K562 (cell line): Measurements from ENCODE around the gene DGCR8. TPM values are rescaled to one million over a fixed set of nuclear protein-coding genes. Genes with fewer than 3 reads are reported as not detected.

Experiments used
- CHD1 ChIP-seq: fragments of 200-600 bp; sonication (generic); IDR thresholded peaks from one replicate; pipeline ENCODE4 v1.6.1; 2012; ENCODE audit warnings: mild to moderate bottlenecking, moderate library complexity, low read length, inconsistent platforms
- CXXC5 ChIP-seq: fragments of 250-450 bp; sonication (Bioruptor Pico); IDR thresholded peaks from 2 replicates; pipeline ENCODE4 v1.8.0; 2022; ENCODE audit warnings: inconsistent platforms, mild to moderate bottlenecking, moderate library complexity
- GABPB2 ChIP-seq: fragments of 250-450 bp; sonication (Bioruptor Pico); conservative IDR thresholded peaks from 2 replicates; pipeline ENCODE4 v1.5.1; 2021; ENCODE audit warnings: mild to moderate bottlenecking
- HOXB6 ChIP-seq: fragments of 250-450 bp; sonication (Bioruptor Pico); IDR thresholded peaks from 2 replicates; pipeline ENCODE4 v1.5.1; 2022; ENCODE audit warnings: mild to moderate bottlenecking, borderline replicate concordance
- MAZ ChIP-seq, 2 experiments: fragments of 450-650 bp in 1 of 2; sonication (generic) in 1 of 2; formaldehyde crosslinking; IDR thresholded peaks in 1 of 2; conservative IDR thresholded peaks in 1 of 2; 2 replicates each; pipeline versions ENCODE4 v1.4.0 to v1.5.0; 2020; ENCODE audit warnings: mild to moderate bottlenecking in 1 of 2, missing genetic modification reagents in 1 of 2
- MIER1 ChIP-seq: fragments of 450-650 bp; IDR thresholded peaks from 2 replicates; pipeline ENCODE4 v1.6.1; 2016; ENCODE audit warnings: antibody characterized with exemption, mild to moderate bottlenecking, low read depth
- MYC ChIP-seq, 2 experiments: fragments of 250-450 bp in 1 of 2; sonication (Bioruptor Pico) in 1 of 2; IDR thresholded peaks; 2 replicates each; pipeline versions ENCODE4 v1.5.1 to v1.6.1; 2012 to 2021; ENCODE audit warnings: low read depth in 2 of 2, borderline replicate concordance in 1 of 2, improper control_type of control experiment in 1 of 2, low read length in 1 of 2, mild to moderate bottlenecking in 1 of 2, moderate library complexity in 1 of 2
- PHB ChIP-seq: fragments of 250-450 bp; sonication (Bioruptor Pico); IDR thresholded peaks from 2 replicates; pipeline ENCODE4 v1.5.0; 2021
- PHB2 ChIP-seq: fragments of 450-650 bp; IDR thresholded peaks from 2 replicates; pipeline ENCODE4 v1.6.1; 2017; ENCODE audit warnings: low read depth
- PHTF2 ChIP-seq: fragments of 250-450 bp; sonication (Bioruptor Pico); IDR thresholded peaks from 2 replicates; pipeline ENCODE4 v1.5.0; 2021; ENCODE audit warnings: mild to moderate bottlenecking
- POLR2A ChIP-seq: fragments of 450-650 bp; conservative IDR thresholded peaks from 2 replicates; pipeline ENCODE4 v1.6.1; 2016
- SUPT5H ChIP-seq: fragments of 450-650 bp; IDR thresholded peaks from 2 replicates; pipeline ENCODE4 v1.6.1; 2016
- TAF1 ChIP-seq: IDR thresholded peaks from 2 replicates; pipeline ENCODE4 v1.6.1; 2011; ENCODE audit warnings: mild to moderate bottlenecking, low read length, moderate library complexity; ENCODE audit not compliant: insufficient read depth, control insufficient read depth, severe bottlenecking; ENCODE audit errors: extremely low read depth
- ZBTB17 ChIP-seq: fragments of 450-650 bp; formaldehyde crosslinking; IDR thresholded peaks from 2 replicates; pipeline ENCODE4 v1.4.0; 2020; ENCODE audit warnings: mild to moderate bottlenecking
- ZBTB8A ChIP-seq: fragments of 450-650 bp; IDR thresholded peaks from 2 replicates; pipeline ENCODE4 v1.6.1; 2018; ENCODE audit warnings: mild to moderate bottlenecking, moderate library complexity; ENCODE audit not compliant: partially characterized antibody
- ZNF436 ChIP-seq: fragments of 250-450, 450-650 bp; sonication (Bioruptor Pico); formaldehyde crosslinking; IDR thresholded peaks from 2 replicates; pipeline ENCODE4 v1.7.0; 2020; ENCODE audit warnings: mild to moderate bottlenecking
- ZSCAN32 ChIP-seq: fragments of 450-650 bp; formaldehyde crosslinking; IDR thresholded peaks from 2 replicates; pipeline ENCODE4 v1.4.0; 2020; ENCODE audit warnings: mild to moderate bottlenecking, moderate library complexity
- polyA plus RNA-seq, 8 experiments: library from polyadenylated mRNA; depleted of rRNA in 4 of 8; stranded (reverse) in 5 of 8; unstranded in 3 of 8; fragments of >200 nt; fragmentation: Nextera tagmentation in 2 of 8; fragmentation: Illumina TruSeq in 1 of 8; extraction: Ambion mirVana in 2 of 8; extraction: Trizol in 1 of 8; gene quantifications; 2 replicates each; pipeline versions ENCODE4 v1.2.1 to v1.2.3, GENCODE V29; 2011 to 2014; ENCODE audit warnings: inconsistent platforms in 1 of 8, missing spikeins in 1 of 8
- total RNA-seq, 7 experiments: library from RNA; depleted of rRNA in 6 of 7; stranded (reverse); fragments of >200 nt in 6 of 7; fragmentation: Illumina TruSeq in 2 of 7; extraction: Trizol in 2 of 7; gene quantifications; 2 replicates each; pipeline versions ENCODE4 v1.2.1 to v1.2.3, GENCODE V29; 2011 to 2021; ENCODE audit warnings: low replicate concordance in 1 of 7
- TF ChIP-seq, protein P1 (sequence below): fragments of 450-650 bp; formaldehyde crosslinking; conservative IDR thresholded peaks from 2 replicates; pipeline ENCODE4 v1.4.0; 2022; ENCODE audit warnings: mild to moderate bottlenecking, missing genetic modification characterization
- TF ChIP-seq, protein P2 (sequence below): fragments of 450-650 bp; IDR thresholded peaks from 2 replicates; pipeline ENCODE4 v1.6.1; 2016; ENCODE audit warnings: low read depth

DGCR8 gene
- total and polyA plus RNA-seq, 9 of the 15 experiments (the other 6 are each of a cell fraction or from before 2014, with no cell fraction given), result 5.9 to 144 (median 80.1) TPM

DNA sequence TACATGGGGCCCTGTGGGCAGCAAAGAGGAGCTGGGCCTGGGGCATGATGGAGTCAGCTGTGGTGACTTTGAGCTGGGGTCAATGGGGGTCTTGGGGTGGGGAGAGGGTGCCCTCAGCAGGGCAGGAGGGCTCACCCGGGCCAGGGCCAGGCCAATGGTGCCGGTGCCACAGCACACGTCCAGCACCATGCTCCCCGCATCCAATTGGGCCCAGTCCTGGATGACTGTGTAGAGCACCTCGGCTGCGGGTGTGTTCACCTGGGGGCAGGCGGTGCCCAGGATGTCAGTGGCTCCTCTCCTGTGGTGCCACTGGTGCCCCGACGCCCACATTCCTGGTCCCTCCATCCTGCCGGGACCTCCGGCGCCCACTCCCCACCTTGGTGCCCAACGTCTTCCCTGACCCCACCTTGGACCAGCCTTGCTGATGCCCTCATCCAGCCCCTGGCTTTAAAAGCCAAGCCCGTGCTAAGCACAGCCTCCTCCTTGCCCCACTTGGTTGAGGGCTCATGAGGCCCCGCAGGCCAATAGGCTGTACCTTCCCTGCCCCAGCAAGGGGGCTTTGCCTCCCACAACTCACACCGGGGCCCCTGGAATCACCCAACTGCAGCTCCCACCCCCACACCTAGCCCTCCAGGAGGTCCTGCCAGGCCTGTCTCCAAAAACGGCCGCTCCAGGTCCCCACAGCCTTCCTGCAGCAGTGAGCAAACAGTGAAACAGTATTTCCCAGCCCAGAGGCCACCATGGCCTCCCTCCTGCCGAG lies 33.7 kb downstream of the DGCR8 start (continued):
- TF ChIP-seq PHB (CRISPR knock-in tag), result 0 out of 2 replicates have a peak, but pooled peaks have one; percentile 50
- TF ChIP-seq CXXC5 (CRISPR knock-in tag), result no peak
- TF ChIP-seq PHTF2 (CRISPR knock-in tag), result no peak
- TF ChIP-seq SUPT5H, result peak; percentile 54
- TF ChIP-seq TAF1, result no peak
- TF ChIP-seq CHD1, result peak; percentile 48
- no peak for TF ChIP-seq ZBTB17 (CRISPR knock-in tag)
- TF ChIP-seq, protein P1, sequence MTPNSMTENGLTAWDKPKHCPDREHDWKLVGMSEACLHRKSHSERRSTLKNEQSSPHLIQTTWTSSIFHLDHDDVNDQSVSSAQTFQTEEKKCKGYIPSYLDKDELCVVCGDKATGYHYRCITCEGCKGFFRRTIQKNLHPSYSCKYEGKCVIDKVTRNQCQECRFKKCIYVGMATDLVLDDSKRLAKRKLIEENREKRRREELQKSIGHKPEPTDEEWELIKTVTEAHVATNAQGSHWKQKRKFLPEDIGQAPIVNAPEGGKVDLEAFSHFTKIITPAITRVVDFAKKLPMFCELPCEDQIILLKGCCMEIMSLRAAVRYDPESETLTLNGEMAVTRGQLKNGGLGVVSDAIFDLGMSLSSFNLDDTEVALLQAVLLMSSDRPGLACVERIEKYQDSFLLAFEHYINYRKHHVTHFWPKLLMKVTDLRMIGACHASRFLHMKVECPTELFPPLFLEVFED (CRISPR knock-in tag), result 0 out of 2 replicates have a peak, but pooled peaks have one; percentile 10
- no peak for TF ChIP-seq MIER1
- no peak for TF ChIP-seq MYC (IDR thresholded peaks at IDR 0.05; ENCODE audit: low read depth, low read length)
- peak; percentile 71; the same call in 1 of the 2 replicates for TF ChIP-seq MYC (CRISPR knock-in tag; IDR thresholded peaks at IDR 0.05; ENCODE audit: borderline replicate concordance, low read depth)
- no peak for TF ChIP-seq ZBTB8A
- TF ChIP-seq MAZ (CRISPR knock-in tag; conservative IDR thresholded peaks at IDR 0.05 in 1 of 2, IDR thresholded peaks at IDR 0.05 in 1 of 2), result no peak
- TF ChIP-seq PHB2, result no peak
- 0 out of 2 replicates have a peak, but pooled peaks have one; percentile 71 for TF ChIP-seq GABPB2 (CRISPR knock-in tag)
- TF ChIP-seq POLR2A, result peak; percentile 32; the same call in 1 of the 2 replicates
- TF ChIP-seq, protein P2, sequence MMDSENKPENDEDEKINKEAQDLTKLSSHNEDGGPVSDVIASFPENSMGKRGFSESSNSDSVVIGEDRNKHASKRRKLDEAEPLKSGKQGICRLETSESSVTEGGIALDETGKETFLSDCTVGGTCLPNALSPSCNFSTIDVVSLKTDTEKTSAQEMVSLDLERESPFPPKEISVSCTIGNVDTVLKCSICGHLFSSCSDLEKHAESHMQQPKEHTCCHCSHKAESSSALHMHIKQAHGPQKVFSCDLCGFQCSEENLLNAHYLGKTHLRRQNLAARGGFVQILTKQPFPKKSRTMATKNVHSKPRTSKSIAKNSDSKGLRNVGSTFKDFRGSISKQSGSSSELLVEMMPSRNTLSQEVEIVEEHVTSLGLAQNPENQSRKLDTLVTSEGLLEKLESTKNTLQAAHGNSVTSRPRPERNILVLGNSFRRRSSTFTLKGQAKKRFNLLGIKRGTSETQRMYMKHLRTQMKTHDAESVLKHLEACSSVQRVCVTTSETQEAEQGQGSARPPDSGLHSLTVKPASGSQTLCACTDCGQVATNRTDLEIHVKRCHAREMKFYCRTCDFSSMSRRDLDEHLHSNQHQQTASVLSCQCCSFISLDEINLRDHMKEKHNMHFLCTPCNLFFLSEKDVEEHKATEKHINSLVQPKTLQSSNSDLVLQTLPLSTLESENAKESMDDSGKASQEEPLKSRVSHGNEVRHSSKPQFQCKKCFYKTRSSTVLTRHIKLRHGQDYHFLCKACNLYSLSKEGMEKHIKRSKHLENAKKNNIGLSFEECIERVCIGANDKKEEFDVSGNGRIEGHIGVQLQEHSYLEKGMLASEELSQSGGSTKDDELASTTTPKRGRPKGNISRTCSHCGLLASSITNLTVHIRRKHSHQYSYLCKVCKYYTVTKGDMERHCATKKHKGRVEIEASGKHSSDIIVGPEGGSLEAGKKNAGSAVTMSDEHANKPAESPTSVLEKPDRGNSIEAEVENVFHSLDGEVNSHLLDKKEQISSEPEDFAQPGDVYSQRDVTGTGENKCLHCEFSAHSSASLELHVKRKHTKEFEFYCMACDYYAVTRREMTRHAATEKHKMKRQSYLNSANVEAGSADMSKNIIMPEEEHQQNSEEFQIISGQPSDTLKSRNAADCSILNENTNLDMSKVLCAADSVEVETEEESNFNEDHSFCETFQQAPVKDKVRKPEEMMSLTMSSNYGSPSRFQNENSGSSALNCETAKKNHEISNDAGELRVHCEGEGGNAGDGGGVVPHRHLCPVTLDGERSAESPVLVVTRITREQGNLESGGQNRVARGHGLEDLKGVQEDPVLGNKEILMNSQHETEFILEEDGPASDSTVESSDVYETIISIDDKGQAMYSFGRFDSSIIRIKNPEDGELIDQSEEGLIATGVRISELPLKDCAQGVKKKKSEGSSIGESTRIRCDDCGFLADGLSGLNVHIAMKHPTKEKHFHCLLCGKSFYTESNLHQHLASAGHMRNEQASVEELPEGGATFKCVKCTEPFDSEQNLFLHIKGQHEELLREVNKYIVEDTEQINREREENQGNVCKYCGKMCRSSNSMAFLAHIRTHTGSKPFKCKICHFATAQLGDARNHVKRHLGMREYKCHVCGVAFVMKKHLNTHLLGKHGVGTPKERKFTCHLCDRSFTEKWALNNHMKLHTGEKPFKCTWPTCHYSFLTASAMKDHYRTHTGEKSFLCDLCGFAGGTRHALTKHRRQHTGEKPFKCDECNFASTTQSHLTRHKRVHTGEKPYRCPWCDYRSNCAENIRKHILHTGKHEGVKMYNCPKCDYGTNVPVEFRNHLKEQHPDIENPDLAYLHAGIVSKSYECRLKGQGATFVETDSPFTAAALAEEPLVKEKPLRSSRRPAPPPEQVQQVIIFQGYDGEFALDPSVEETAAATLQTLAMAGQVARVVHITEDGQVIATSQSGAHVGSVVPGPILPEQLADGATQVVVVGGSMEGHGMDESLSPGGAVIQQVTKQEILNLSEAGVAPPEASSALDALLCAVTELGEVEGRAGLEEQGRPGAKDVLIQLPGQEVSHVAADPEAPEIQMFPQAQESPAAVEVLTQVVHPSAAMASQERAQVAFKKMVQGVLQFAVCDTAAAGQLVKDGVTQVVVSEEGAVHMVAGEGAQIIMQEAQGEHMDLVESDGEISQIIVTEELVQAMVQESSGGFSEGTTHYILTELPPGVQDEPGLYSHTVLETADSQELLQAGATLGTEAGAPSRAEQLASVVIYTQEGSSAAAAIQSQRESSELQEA, result no peak
- TF ChIP-seq ZSCAN32 (CRISPR knock-in tag), result no peak
- peak; percentile 67; the same call in 1 of the 2 replicates for TF ChIP-seq HOXB6 (CRISPR knock-in tag)
- no peak for TF ChIP-seq ZNF436 (CRISPR knock-in tag)
